Renal pelvis (tissue), 4 donors: ENCODE measurements around the gene PRUNE2. TPM values are rescaled to one million over a fixed set of nuclear protein-coding genes. Genes with fewer than 3 reads are reported as not detected.

ENCODE experiments used
- DNase-seq: peaks from one replicate; pipeline ENCODE4 v3.0.0-alpha.2; 2013
- polyA plus RNA-seq, 3 donors: library from polyadenylated mRNA; unstranded; fragments of 120-200 nt; gene quantifications; one replicate each; pipeline ENCODE4 v1.2.1, GENCODE V29; 2013; ENCODE audit not compliant: insufficient read length in 3 of 3

The PRUNE2 gene
- polyA plus RNA-seq, 3 donors: 12.0 to 16.8 (median 14.1) TPM

GRCh38 chr9:76575761-76576160 lies 330.2 kb downstream of the PRUNE2 start:
- no peak for DNase-seq

DNA sequence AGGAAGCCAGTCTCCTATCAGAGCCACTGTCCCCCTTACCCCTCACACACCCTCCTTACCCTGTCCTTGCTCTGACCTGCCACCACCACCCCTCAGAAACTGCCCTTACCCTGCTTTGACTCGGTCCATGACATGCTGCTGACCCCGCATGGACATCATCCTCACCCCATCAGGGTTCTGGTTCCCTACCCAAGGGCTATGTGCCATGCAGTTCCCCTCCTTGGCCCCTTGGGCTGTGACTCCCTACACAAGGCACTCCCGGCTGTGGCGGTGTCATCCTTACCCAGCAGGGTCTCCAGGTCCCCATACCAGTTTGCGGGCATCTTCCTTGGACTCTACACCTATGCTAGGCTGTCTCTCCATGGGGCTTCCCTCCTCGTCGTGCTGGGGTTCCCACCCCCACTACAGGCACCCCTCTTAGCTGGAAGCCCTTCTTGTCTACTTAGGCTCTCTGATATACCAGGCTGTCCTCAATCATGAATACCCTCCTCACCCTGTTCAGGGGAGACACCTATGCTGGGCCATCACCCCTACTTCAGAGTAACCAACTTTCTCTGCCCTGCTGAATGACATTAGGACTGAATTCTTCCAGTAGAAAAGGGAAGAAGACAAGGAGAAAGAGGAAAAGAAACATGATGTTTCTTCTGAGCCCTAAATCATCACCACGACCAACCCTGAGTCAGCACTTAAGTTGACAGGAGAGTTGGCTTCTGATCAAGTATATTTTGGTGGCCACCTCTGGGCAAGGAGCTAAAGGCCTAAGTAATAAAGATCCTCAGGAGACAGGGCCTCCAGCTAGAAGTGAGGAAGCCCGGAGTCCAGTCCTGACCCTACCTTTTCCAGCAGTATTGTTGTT lies 331.8 kb downstream of the PRUNE2 start:
- DNase-seq: no peak

DNA sequence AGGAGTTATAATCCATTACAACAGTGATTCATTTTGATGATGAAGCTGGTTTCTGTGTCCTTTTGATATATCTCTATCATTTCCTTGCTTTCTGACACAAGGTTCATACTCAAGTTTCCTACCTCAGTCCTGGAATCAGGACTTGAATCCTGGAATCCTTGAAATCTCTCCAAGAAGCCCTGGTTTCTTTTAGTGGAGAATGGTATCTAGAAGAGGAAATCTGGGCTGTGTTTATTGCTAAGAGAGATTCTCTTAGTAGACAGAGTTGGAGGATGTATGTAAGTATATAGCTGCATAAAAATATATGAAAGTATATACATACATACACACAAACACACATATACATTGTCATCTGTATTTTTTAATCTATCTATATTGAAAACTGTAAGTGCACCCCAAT lies 332.5 kb downstream of the PRUNE2 start:
- DNase-seq: no peak

- DNase-seq: no peak
These were observed 333.8 kb downstream of the PRUNE2 start for GRCh38 chr9:76572151-76572550.

GRCh38 chr9:76571743-76572146 lies 334.2 kb downstream of the PRUNE2 start:
- DNase-seq: no peak

DNA sequence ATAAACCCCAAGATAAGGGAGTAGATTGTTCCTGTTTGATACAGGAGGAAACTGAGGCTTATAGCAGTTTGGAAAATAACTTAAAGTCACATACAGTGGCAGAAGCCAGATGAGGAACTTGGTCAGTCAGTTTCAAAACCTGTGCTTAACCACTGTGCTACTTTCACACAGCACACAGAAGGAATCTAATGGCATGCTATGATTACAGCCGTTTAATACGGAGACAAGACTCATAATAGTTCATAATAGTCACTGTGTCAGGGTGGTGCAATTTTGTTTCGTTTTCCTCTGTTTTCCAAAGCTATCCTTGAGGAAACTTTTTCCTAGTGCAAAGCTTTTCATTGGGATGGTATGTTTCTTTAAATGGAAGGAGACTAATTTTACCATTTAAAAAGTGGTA lies 334.6 kb downstream of the PRUNE2 start:
- no peak for DNase-seq

GRCh38 chr9:76570826-76571225 lies 335.1 kb downstream of the PRUNE2 start:
- DNase-seq: no peak

DNA sequence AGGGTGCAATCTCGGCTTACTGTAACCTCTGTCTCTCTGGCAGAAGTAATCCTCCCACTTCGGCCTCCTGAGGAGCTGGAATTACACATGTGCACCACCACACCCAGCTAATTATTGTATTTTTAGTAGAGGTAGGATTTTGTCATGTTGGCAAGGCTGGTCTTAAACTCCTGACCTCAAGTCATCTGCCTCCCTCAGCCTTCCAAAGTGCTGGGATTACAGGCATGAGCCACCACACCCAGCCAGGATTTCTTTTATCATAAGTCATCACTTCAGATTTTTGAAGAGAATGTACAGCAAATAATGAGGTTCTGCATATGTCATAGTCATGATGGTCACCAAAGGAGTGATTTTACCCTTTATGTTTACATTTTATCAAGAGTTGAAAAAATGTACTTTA lies 338.8 kb downstream of the PRUNE2 start:
- no peak for DNase-seq

DNA sequence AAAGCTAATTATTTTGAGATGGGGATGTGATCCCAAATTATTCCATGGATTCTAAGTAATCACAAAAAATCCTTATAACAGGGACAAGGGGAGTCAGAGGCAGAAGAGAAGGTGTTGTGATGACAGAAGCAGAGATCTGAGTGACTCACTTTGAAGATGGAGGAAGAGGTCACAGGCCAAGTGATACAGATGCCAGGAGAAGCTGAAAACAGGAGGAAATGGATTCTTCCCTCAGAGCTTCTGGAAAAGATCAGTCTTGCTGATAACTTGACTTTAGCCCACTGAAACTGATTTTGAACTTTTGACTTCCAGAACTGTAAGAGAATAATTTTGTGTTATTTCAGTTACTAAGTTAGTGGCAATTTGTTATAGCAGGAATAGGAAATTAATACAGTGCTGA lies 341.6 kb downstream of the PRUNE2 start:
- no peak for DNase-seq

- DNase-seq: no peak
These were observed 343.4 kb downstream of the PRUNE2 start for GRCh38 chr9:76562511-76562911.

DNA sequence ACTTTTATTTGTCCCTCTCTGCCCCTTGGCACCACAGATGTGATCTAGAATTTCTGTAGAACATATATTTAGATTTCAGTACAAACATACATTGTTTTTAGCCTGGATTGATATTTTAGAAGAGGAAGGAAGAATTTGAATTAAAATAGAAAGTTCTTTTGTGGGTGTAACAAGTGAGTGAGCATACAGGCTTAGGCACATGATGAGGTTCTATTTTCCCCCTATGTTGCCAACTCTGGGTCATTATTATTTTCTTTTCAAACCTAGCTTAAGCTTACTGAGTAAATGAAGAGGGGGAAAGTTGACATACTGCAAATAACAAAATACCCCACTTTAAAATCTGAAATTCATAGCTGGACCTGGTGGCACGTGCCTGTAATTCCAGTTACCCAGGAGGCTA lies 344.0 kb downstream of the PRUNE2 start:
- DNase-seq: no peak

Other genes with a start within 250 kb of the PRUNE2 start
- 1 to 10 TPM in 2 of 3 donors, under 1 TPM in 1; 0.55 to 2.2 (median 1.3) TPM for gene PCA3, start 141.7 kb downstream of the PRUNE2 start, polyA plus RNA-seq
- not detected for gene FOXB2, start 113.5 kb upstream of the PRUNE2 start, polyA plus RNA-seq